Measurements from ENCODE around the gene SLA2.
A peak's percentile ranks its signal among the peaks of the same experiment; 100 is the strongest.

SLA2 gene

DNA sequence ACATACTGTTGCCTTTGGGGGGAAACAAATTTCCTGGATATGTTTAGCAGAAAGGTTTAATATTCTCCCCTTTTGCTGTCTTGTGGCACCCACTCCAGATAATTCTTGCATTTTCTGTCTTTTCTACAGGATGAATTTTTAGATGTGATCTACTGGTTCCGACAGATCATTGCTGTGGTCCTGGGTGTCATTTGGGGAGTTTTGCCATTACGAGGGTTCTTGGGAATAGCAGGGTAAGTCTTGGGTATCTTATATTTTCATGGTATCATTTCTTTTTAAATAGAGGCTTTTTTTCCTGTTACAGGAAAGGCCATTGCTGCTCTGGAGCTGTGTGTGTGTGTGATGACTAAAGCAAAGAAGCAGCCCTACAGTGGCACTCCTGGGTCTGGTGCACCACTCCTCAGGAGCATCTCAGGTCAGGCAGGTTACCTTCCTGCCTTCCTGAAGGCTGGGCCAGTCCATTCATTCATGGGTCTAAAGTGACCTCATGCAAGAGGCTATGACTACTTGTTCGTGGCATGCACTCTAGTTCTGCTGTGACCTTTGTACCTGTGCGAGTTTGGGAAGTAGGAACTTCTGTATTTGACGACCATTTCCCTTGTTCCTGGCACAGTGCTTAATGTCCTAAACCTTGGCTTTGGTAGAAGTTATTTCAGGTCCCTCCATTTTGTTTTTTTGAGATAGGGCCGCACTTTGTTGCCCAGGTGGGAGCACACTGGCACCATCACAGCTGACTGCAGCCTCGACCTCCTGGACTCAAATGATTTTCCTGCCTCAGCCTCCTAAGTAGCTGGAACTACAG, 38.2 kb downstream of the SLA2 start:
- no peak for DNase-seq (ENCODE audit: low spot score)

DNA sequence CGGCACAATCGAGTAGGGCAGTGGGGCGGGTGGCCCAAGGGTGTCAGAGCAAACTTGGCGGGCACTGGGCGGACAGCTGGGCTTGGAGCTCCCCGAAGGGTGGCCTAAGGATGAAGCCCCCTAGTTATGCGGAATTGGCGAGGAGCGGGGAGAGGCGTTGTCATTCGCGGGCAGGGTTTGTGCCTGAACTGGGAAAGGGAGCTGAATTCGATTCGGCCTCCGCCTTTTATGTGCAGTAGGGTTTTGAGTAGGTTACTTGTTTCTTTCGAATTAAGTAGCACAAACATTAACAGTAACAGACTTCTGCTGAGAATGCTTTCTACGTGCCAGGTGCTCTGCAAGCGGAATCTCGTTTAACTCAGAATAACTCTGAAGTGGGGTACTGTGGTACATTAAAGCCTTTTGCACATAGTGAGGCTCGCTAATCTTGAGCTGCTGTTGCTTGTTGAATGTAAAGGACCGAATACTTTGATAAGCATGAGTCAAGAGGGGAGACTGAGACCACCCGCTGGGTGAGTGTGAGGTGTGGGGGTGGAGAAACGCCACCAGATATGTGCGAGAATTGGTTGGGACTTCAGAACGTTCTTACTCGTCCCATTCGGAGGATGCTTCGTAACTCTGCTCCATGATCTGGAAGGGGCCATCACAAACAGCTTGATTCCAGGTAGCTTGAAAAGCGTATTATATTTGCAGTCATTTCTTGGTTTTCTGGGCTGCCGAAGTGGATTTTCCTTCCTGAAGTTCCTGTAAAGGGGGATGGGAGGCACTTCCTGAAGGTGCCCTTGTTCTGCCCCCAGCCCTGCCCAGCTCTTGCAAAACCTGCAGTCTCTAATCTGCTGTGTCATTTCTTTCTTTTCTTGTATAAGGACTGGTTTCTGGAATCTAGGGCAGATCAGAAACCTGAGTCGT, 39.6 kb downstream of the SLA2 start:
- peak; percentile 10 for DNase-seq (ENCODE audit: low spot score)

DNA sequence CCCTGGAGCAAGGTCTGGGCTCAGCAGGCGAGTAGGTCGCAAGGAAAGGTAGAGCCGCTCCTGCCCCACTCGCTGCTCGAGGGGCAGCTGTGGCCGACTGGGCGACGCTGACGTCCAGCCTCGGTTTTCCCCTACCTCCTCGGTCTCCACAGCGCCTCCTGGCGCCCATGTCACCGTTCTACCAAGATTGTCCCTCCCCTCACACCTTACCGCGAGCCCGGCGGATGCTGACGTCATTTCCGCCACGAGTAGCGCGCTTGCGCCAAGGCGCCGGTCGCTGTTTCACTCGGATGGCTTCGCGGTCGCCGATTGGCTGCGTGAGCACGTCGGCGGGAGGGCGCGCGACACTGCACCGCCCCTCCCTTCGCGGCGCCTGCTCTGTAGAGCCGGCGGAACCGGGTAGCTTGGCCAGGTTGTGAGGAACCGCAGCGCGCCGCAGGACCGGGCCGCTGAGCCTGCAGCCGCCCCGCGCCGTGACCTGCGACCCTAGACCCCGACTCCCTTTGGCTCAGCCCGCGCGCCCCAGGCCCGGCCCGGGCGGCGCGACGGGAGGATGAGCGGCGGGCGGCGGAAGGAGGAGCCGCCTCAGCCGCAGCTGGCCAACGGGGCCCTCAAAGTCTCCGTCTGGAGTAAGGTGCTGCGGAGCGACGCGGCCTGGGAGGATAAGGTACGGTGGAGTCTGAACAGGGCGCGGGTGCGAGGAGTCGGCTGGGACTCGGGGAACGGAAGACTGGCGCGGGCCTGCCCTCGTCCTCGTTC, 40.4 kb downstream of the SLA2 start, which contains the start of gene RAB5IF:
Gene RAB5IF, plus strand, starts transcription at position 381 of the 759 bp plus-strand sequence. Its CDS starts 173 bp downstream, at position 554.
- peak; percentile 98 for DNase-seq (ENCODE audit: low spot score)

DNA sequence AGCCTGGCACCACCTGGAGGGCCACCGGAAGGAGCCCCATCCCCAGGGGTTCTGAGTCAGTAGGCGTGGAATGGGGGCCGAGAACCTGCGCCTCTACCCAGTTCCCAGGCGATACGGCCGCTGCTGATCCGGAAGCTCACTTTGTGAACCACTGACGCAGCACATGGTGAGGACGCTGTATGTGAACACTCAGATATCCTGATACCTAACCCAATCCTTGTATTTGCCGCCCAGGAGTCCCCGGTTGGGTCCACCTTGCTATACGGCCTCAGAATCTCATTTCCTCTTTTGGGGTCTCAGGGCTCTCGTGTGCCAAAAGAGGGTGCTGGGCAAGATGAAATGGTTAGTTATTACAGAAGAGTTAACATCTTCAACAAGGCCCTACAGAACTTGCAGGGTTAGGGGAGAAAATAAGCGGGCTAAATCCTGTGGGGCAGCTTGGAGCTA, 41.0 kb downstream of the SLA2 start:
- no peak for DNase-seq (ENCODE audit: low spot score)

DNA sequence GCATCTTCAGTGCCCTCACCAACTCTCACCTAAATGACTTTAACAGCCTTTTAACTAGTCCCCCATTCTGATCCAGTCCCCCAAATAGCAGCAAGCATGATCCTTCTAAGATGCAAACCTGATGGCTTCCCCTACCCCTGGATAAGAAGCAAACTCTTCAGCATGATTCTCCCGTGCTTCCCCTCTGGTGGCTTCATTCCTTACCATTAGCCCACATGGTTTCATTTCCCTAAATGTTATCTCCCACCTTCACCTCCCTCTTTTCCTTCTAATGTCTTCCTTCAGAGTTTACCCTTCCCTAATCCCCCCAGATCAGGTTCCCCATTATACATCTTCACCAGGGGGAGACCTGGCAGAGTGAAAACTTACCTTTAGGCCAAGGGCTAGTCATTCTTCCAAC, 44.5 kb downstream of the SLA2 start:
- no peak for DNase-seq (ENCODE audit: low spot score)

DNA sequence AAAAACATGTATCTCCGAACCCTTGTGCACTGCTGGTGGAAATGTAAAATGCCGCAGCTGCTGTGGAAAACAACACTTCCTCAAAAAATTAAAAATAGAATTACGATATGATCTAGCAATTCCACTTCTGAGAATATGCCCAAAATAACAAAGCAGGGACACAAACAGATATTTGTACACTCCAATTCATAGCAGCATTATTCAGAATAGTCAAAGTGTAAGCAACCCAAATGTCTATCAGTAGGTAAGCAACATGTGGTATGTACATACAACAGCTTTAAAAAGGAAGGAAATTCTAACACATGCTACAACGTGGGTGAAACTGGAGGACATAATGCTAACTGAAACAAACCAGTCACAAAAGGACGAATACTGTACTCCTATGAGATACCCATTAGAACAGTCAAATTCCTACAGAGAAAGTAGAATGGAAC, 46.1 kb downstream of the SLA2 start:
- no peak for DNase-seq (ENCODE audit: low spot score)

DNA sequence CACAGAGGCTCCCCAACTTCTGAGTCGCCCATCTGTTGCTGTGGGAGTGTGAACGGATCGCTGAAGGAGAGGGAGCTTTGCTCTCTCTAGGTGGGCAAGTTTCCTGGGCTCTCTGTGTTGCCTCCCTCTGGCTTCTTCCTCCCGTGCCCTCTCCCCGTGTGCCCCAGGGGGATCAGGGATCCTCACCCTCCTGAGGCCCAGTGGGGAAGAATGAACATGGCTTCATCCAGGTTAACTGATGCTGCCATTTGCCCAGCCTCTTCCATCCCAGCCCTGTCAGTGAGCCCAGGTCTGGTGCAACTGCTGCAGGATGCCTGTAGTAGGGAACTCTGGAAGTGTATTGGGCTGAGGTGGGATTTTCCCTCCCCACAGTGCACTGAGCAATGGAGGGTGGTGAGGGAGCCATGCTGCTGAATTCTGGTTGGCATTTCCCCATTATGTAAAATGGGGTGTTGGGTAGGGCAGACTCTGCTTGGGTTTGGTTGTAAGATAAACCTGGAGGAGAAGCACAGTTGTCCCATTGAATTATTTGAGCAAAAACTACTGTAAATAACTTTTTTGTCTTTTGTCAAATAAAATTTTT, 52.6 kb downstream of the SLA2 start:
- no peak for DNase-seq (ENCODE audit: low spot score)

DNA sequence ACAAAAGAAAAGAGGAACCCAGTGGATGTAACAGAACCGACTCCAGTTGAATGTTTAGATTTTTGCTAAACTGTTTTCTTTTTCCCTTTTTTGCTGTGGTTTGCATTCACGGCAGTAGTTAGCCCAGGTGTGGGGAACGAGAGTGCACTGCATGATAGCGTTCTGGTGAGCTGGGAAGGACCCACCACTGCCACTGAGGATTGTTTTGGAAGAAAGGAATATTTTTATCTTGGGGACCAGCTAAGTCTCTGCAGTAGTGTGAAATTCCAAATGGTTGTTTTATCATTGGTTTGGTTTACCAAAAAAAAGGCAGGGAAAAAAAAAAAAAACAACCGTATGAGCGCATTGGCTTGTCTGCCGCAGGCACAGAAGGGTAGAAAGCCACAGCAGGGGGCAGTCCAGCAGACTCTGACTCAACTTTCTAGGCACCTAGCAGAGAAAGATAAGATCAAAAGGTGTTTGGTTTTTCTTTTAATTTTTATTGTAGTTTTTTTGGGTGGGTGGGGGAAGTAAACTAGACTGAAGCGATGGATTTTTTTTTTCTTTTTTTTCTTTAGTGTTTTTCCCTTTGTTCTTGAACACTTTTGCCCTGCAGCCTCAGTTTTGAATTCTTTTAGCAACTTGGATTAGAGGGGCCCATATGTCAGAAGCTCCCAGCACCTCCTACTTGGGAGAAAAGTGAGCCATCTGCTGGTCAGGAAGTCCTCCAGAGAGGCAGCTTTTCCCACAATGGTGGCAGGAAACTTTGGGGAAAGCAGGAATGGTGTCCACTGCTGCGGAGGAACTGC, 53.9 kb downstream of the SLA2 start:
- peak; percentile 50 for DNase-seq (ENCODE audit: low spot score)

DNA sequence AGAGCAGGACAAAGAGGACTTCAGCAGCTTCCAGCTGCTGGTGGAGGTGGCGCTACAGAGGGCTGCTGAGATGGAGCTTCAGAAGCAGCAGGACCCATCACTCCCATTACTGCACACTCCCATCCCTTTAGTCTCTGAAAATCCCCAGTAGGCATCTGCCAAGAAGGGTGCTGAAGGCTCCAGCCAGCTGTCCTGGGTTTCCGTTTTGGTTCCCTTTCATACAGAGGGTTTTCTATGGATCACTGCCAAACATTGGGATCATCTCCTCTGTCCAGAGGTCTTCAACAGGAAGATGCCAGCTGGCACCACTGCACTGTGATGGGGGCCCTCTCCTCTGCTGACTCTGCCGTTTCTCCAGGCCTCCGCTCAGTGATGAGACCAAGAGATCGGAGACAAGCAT, 54.7 kb downstream of the SLA2 start:
- no peak for DNase-seq (ENCODE audit: low spot score)

DNA sequence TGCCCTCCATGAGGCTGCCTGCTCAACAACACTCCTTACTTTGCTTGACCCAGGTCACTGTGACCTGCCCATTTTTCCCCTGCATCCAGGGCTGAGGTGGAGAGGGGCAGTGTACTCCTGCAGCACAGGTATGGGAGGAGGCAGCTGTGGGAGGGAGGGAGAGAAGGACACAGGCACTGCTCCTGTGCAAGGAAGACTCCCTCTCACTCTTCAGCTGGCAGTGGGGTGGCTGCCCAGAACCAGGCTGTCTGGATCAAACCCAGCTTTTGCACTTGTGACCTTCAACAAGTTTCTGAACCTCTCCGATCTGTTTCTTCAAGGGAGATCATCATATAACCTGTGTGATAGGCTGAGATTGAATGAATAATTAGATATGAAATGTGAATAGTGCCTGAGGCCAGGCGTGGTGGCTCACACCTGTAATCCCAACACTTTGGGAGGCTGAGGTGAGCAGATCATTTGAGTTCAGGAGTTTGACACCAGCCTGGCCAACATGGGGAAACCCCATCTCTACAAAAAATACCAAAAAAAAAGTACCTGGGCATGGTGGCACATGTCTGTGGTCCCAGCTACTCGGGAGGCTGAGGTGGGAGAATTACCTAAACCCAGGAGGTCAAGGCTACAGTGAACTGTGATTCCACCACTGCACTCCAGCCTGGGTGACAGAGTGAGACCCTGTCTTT, 58.5 kb downstream of the SLA2 start:
- DNase-seq (ENCODE audit: low spot score): no peak

DNA sequence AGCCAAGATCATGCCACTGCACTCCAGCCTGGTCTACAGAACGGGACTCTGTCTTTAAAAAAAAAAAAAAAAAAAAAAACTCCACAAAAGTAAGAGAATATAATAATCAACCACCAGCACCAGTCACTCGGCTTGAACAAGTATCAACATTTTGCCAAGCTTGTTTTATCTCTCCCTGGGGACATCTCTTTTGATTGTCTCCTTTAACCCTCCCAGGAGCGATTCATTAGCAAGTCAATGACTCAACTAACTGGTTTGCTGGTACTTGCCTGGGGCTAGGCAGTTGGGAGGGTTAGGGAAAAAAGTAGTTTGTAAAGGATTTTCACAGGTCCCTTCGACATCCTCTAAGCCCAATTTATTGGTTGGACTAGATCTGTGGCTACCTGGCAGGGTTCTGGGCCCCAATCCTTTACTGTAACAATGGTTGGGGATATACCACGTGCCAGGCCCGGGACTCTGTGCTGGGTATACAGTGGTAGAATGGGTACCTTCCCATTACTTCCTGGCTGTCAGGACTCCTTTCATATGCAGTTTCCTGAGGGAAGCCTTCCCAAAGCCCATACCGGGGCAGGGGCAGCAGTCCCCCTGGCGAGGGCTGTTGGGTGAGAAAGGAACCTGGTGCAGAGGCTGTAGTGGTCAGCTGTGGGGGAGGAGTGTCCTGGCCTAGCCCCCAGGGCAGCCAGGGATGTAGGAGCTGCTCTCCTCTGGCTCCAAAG, 60.4 kb downstream of the SLA2 start:
- peak; percentile 82 for DNase-seq (ENCODE audit: low spot score)

DNA sequence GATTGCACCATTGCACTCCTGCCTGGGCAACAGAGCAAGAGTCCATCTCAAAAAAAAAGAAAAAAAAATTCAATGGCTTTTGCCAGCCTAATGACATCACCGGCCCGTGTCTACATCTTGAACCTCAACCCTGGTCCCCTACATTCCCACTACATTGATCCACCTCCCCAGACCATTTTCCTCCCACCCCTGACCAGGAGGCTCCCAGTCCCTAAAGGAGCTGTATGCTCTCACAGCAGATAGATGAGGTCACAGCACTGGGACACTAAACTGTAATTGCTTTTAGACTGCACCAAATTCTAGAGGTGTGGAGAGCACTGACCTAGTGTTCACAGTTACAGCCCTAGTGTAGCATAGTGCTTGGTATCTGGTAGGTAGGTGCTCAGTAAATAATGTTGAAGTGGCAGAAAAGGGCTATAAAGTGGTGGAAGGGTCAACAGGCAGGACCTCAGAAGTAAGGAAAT, 61.9 kb downstream of the SLA2 start:
- DNase-seq (ENCODE audit: low spot score): no peak

DNA sequence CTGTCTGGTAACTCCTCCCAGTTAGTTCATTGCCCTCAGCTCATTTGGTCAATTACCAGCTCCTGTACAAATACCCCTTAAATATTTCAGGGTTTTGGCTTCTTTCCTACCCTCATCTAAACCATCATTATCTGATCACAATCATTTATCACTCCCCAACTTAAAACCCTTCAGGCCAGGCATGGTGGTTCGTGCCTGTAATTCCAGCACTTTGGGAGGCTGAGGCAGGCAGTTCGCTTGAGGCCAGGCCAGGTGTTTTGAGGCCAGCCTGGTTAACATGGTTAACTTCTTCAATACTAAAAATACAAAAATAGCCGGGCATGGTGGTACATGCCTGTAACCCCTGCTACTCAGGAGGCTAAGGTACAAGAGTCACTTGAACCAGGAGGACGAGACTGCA, 63.2 kb downstream of the SLA2 start:
- no peak for DNase-seq (ENCODE audit: low spot score)

DNA sequence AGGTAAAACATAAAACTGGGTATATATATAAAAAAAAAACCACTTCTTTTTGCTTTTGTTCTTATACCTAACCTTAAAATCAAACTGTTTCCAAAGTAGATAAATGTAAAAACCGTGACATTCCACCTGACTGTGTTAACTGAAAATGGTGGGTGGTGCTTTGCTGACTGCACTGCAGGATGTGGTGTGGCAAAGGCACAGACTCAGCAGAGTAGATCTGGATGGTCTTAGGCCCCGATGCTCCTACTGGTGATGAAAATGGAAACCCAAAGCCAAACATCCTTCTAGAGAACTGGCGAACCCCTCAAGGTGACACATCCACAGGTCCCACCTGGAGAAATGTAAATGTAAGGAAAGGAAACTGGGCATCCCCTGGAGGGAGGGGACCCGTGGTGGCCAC, 63.7 kb downstream of the SLA2 start:
- no peak for DNase-seq (ENCODE audit: low spot score)

DNA sequence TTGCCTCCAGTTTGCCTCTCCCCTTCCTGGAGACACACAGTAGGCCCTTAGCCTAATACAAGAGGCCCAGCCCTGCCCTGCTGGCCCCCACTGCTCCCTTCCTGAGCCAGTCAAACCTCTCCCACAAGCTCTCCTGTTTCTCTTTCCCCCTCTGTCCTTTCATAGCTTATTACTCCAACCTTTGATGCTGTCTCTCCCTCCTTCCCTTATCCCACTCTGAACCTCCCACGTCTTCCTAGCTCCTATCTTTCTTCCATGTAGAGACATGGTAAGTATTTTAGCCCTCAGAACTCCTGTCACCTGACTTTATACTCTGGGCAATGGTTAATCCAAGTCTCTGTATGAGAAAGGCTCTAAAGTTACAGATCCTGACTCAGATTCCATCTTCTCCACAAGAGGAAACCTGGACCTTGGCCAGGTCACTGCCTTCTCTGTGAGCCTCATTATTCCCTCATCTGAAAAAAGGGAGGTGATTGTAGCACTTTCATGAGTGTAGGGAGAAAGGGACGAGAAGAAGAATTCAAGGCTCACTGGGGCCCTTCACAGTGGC, 65.9 kb downstream of the SLA2 start:
- DNase-seq (ENCODE audit: low spot score): no peak

DNA sequence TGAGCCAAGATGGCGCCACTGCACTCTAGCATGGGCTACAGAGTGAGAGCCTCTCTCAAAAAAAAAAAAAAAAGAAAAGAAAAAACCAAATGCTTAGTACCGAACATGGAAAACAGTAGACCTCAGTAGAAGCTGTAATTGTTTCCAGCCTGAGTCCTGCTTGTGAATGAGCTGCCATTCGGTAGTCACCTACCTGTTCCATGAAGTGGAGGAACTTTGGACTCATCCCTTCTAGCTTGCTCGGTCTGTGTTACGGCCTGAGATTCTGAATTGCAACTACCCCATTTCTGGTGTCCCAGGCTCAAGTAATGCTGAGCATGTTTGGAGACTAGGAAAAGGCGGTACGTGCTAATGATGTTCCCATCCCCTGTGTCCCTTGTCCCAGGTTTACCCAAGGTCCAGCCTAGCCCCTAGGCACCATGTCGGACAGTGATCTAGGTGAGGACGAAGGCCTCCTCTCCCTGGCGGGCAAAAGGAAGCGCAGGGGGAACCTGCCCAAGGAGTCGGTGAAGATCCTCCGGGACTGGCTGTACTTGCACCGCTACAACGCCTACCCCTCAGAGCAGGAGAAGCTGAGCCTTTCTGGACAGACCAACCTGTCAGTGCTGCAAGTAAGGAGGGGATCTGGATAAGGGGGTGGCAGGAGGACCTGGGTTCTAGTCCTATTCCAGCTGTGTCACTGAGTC, 67.5 kb downstream of the SLA2 start:
- no peak for DNase-seq (ENCODE audit: low spot score)

DNA sequence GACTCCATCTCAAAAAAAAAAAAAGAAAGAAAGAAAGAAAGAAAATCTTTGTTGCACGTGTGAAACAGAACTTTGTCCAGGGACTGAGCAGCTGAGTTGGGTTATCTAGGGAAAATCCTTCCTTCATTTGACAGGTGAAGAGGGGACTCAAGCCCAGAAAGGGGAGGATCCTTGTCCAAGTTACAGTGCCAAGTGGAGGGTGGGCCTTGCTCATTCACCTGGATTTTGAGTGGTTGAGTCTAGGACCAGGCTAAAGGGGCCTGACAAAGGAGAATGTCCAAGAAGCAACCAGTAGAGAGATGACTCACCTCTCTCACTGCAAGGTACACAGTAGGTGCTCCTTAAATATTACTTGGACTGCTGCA, 69.9 kb downstream of the SLA2 start:
- no peak for DNase-seq (ENCODE audit: low spot score)

DNA sequence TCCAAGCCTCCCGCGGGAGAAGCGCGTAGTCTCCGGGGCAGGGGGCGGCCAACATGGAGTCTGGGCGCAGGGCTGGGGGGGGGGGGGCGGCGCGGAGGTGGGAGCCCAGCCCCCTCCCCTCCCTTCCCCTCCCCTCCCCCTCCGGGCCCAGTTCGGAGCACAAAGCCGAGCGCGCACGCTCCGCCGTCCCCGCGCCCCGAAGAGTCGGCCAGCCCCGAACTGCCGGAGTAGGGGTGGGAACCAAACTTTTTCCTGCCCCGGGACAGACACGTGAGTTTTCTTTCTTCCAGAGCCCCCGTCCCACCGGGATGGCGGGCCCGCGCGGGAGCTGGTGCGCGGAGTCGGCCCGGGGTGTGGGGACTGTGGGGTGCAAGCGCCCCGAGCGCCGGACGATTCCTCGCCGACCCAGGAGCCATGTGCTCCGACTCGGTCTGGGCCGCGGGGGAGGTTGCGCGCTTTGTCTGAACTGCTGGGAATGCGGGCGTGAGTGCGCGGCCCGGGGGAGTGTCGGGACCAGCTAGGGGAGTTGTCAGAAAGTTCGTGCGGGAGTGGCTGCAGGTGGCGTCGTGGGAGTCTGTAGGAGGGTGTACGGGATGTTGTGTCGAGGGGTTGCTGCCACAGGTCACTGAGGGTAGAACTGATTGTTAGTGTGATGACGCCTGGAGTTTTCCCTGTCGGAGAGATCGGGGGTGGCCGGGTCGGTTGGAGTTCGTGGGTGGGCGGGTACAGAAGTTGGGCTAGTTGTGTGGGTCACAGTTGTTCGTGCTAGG, 71.4 kb downstream of the SLA2 start:
- DNase-seq (ENCODE audit: low spot score): no peak
